Type B pancreatic cell (in vitro differentiated cells): Measurements from ENCODE around the gene MGAT4A. TPM values are rescaled to one million over a fixed set of nuclear protein-coding genes. Genes with fewer than 3 reads are reported as not detected.

Experiments used
- DNase-seq: peaks from one replicate; pipeline ENCODE4 v3.0.0; 2021; ENCODE audit warnings: mixed read lengths; ENCODE audit not compliant: unreplicated experiment; ENCODE audit errors: extremely low spot score
- H3K27ac Mint-ChIP-seq: 2 replicates; pipeline ENCODE4 v1.8.0; 2021; ENCODE audit warnings: mild to moderate bottlenecking, mixed read lengths
- H3K27me3 Mint-ChIP-seq: 2 replicates; pipeline ENCODE4 v1.8.0; 2021; ENCODE audit warnings: mixed read lengths
- H3K36me3 Mint-ChIP-seq: 2 replicates; pipeline ENCODE4 v1.8.0; 2021; ENCODE audit warnings: mixed read lengths
- H3K4me1 Mint-ChIP-seq: one replicate; pipeline ENCODE4 v1.8.0; 2021; ENCODE audit warnings: mixed read lengths; ENCODE audit not compliant: unreplicated experiment
- H3K4me3 Mint-ChIP-seq: 2 replicates; pipeline ENCODE4 v1.8.0; 2021; ENCODE audit warnings: mild to moderate bottlenecking, mixed read lengths
- H3K9me3 Mint-ChIP-seq: 2 replicates; pipeline ENCODE4 v1.8.0; 2021; ENCODE audit warnings: mixed read lengths
- total RNA-seq: library from RNA; stranded (reverse); gene quantifications from 2 replicates; pipeline ENCODE4 v1.2.1, GENCODE V29; 2021; ENCODE audit warnings: low replicate concordance
- TF ChIP-seq, protein P1 (sequence below): fragments of 200-600 bp; sonication (generic); conservative IDR thresholded peaks from 2 replicates; pipeline ENCODE4 v1.5.0; 2021; ENCODE audit warnings: antibody characterized with exemption, mild to moderate bottlenecking

MGAT4A gene
- total RNA-seq, 1 donor from 2014 or later = 32.5 TPM

- Mint-ChIP-seq H3K27me3 (no peaks in the 10 kb centered on the region), H3K4me1 (peaks cover 11% of the 10 kb centered on the region), H3K4me3 (peak overlapping the region; percentile 4), H3K36me3 (no peaks in the 10 kb centered on the region), H3K27ac (peak overlapping the region; percentile 27), H3K9me3 (no peaks in the 10 kb centered on the region)
- no peak for DNase-seq
- TF ChIP-seq, protein P1, sequence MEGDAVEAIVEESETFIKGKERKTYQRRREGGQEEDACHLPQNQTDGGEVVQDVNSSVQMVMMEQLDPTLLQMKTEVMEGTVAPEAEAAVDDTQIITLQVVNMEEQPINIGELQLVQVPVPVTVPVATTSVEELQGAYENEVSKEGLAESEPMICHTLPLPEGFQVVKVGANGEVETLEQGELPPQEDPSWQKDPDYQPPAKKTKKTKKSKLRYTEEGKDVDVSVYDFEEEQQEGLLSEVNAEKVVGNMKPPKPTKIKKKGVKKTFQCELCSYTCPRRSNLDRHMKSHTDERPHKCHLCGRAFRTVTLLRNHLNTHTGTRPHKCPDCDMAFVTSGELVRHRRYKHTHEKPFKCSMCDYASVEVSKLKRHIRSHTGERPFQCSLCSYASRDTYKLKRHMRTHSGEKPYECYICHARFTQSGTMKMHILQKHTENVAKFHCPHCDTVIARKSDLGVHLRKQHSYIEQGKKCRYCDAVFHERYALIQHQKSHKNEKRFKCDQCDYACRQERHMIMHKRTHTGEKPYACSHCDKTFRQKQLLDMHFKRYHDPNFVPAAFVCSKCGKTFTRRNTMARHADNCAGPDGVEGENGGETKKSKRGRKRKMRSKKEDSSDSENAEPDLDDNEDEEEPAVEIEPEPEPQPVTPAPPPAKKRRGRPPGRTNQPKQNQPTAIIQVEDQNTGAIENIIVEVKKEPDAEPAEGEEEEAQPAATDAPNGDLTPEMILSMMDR = peak; percentile 57
Measured at GRCh38 chr2:98634406-98635092, 96.4 kb downstream of the MGAT4A start.

DNA sequence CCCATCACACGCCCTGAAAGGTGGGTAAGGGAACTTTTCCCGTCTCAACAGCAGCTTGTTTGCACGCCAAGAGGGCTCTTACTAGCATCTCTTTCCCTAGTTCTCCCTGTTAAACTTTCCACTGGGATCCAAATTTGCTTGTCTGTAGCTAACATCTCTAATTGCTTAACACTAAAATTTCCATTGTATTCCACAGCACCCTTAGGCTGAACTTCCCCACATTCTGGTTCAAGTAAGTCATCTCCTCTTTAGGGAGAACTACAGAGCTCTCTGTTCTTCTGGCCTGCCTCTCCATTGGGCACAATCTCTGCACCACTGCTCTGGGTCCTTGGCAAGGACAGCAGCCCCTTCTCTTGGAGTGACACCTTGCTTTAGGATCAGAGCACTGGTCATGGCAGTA, 98.6 kb downstream of the MGAT4A start:
- peaks cover 11% of the 10 kb centered on the region for H3K4me1 Mint-ChIP-seq
- H3K36me3 Mint-ChIP-seq = no peaks in the 10 kb centered on the region

DNA sequence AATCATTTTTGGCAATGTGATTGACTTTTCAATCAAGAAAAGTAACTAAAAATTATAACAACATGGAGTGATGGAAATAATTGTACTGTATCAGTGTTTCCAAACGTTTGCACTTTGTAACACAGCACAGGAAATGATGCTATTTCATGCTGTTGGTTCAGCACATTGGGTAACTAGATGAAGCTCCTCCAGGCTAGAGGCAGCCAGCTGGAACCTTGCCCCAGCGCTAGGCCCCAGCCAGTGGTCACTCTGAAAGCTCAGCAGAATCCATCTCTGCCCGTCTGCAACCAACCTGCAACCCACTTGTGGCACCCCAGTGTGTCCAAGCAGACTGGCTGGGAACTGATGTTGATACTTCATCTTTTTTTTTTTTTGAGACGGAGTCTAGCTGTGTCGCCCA, 107.3 kb downstream of the MGAT4A start:
- DNase-seq = no peak
- Mint-ChIP-seq H3K9me3 (no peaks in the 10 kb centered on the region), H3K36me3 (no peaks in the 10 kb centered on the region), H3K27me3 (no peaks in the 10 kb centered on the region), H3K4me3 (no peak overlapping the region), H3K4me1 (no peaks in the 10 kb centered on the region), H3K27ac (no peak overlapping the region)
- TF ChIP-seq, protein P1 = no peak

More for the DNA sequence above, 98.6 kb downstream of the MGAT4A start:
- TF ChIP-seq, protein P1 = no peak
- DNase-seq = no peak
- no peak overlapping the region for H3K27ac Mint-ChIP-seq
- H3K4me3 Mint-ChIP-seq = no peak overlapping the region
- no peaks in the 10 kb centered on the region for H3K9me3 Mint-ChIP-seq
- H3K27me3 Mint-ChIP-seq = no peaks in the 10 kb centered on the region

GRCh38 chr2:98617149-98617548, 113.8 kb downstream of the MGAT4A start:
- TF ChIP-seq, protein P1 = no peak
- Mint-ChIP-seq H3K27me3 (no peaks in the 10 kb centered on the region), H3K9me3 (no peaks in the 10 kb centered on the region), H3K4me1 (no peaks in the 10 kb centered on the region), H3K27ac (no peak overlapping the region), H3K36me3 (peaks cover 31% of the 10 kb centered on the region), H3K4me3 (no peak overlapping the region)
- DNase-seq = no peak

DNA sequence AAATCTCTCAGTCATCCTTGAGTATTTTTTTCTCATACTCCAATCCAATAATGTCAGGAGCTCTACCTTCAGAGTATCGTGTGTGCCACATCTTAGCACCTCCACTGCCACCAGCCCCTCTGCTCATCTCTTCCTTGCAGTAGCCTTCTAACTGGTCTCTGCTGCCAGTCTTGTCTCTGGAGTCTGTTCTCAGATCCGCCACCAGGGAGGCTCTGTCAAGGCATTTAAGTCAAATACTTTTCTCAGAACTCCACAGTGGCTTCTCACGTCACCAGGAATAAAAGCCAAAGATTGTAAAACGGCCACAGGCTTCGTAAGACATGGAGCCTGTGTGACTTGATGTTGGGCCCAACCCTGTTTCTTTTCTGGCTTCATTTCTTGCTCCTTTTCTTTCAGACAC, 115.5 kb downstream of the MGAT4A start:
- peak overlapping the region; percentile 0 for H3K27ac Mint-ChIP-seq
- TF ChIP-seq, protein P1 = peak; percentile 46
- no peaks in the 10 kb centered on the region for H3K9me3 Mint-ChIP-seq
- peaks cover 41% of the 10 kb centered on the region for H3K36me3 Mint-ChIP-seq
- DNase-seq = no peak
- H3K4me1 Mint-ChIP-seq = peaks cover 10% of the 10 kb centered on the region
- H3K27me3 Mint-ChIP-seq = no peaks in the 10 kb centered on the region
- H3K4me3 Mint-ChIP-seq = no peak overlapping the region
